ENCODE measurements around the gene ADGRB2.

- TF ChIP-seq CTCF (IDR thresholded peaks at IDR 0.05), result no peak
- TF ChIP-seq POLR2AphosphoS5 (IDR thresholded peaks at IDR 0.05), result no peak
Observed at GRCh38 chr1:31739346-31739745, 24.8 kb downstream of the ADGRB2 start.
